Testis (tissue), 3 donors: Measurements from ENCODE around the gene CIDEB. TPM values are rescaled to one million over a fixed set of nuclear protein-coding genes. Genes with fewer than 3 reads are reported as not detected.
A peak's percentile ranks its signal among the peaks of the same experiment; 100 is the strongest.

Experiments used
- DNase-seq: peaks from one replicate; pipeline ENCODE4 v3.0.0-alpha.2; 2019
- H3K27ac ChIP-seq, 2 donors: fragments of 200-600 bp; sonication (generic); one replicate each; pipeline ENCODE4 v1.5.1; 2019
- H3K27me3 ChIP-seq: fragments of 200-600 bp; sonication (generic); one replicate; pipeline ENCODE4 v1.5.1; 2019
- H3K36me3 ChIP-seq: fragments of 200-600 bp; sonication (generic); one replicate; pipeline ENCODE4 v1.5.1; 2017; ENCODE audit warnings: low read depth; ENCODE audit errors: missing control alignments
- H3K4me1 ChIP-seq: fragments of 200-600 bp; sonication (generic); one replicate; pipeline ENCODE4 v1.5.1; 2019
- H3K4me3 ChIP-seq, 2 donors: fragments of 200-600 bp; sonication (generic); one replicate each; pipeline ENCODE4 v1.5.1; 2017 to 2019
- H3K9me3 ChIP-seq: fragments of 200-600 bp; sonication (generic); one replicate; pipeline ENCODE4 v1.5.1; 2017
- CTCF ChIP-seq, 3 experiments: fragments of 450-650 bp in 2 of 3; fragments of 200-600 bp in 1 of 3; sonication (generic) in 1 of 3; IDR thresholded peaks; one replicate each; pipeline ENCODE4 v1.5.1; 2016 to 2019; ENCODE audit warnings: antibody characterized with exemption in 3 of 3, mild to moderate bottlenecking in 2 of 3, moderate library complexity in 1 of 3
- POLR2A ChIP-seq: fragments of 450-650 bp; IDR thresholded peaks from one replicate; pipeline ENCODE4 v1.6.1; 2017; ENCODE audit warnings: antibody characterized with exemption, mild to moderate bottlenecking, moderate library complexity
- WGBS, 2 donors: methylation state at CpG; one replicate each; pipeline ENCODE4 v1.1.5; 2018; 5-methylcytosine and 5-hydroxymethylcytosine counted together
- intact Hi-C: fragments of 100-400 bp; cut with DNase I; formaldehyde crosslinking; loops from one replicate; pipeline ENCODE4 v1.15.1; 2023; ENCODE audit warnings: low total_unique reads
- polyA plus RNA-seq: library from polyadenylated mRNA; stranded (reverse); fragments of 350-450 nt; fragmentation: Illumina TruSeq; extraction: RNeasy Lipid Tissue Mini Kit (QIAGEN cat#74804); gene quantifications from one replicate; pipeline ENCODE4 v1.2.3, GENCODE V29; 2014; ENCODE audit warnings: low read depth, low replicate concordance; ENCODE audit not compliant: insufficient read depth
- total RNA-seq, 2 donors: library from RNA; depleted of rRNA; stranded (reverse); fragments of >200 nt; gene quantifications; one replicate each; pipeline ENCODE4 v1.2.3, GENCODE V29; 2016

Gene CIDEB
- total and polyA plus RNA-seq, 3 donors from 2014 or later = 3.8 to 7.0 (median 6.6) TPM

DNA sequence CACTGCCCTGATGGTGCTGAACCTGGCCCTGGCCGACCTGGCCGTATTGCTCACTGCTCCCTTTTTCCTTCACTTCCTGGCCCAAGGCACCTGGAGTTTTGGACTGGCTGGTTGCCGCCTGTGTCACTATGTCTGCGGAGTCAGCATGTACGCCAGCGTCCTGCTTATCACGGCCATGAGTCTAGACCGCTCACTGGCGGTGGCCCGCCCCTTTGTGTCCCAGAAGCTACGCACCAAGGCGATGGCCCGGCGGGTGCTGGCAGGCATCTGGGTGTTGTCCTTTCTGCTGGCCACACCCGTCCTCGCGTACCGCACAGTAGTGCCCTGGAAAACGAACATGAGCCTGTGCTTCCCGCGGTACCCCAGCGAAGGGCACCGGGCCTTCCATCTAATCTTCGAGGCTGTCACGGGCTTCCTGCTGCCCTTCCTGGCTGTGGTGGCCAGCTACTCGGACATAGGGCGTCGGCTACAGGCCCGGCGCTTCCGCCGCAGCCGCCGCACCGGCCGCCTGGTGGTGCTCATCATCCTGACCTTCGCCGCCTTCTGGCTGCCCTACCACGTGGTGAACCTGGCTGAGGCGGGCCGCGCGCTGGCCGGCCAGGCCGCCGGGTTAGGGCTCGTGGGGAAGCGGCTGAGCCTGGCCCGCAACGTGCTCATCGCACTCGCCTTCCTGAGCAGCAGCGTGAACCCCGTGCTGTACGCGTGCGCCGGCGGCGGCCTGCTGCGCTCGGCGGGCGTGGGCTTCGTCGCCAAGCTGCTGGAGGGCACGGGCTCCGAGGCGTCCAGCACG is 8.2 kb upstream of the CIDEB start:
- DNase-seq = peak; percentile 48
- Histone ChIP-seq H3K36me3 (no peaks in the 10 kb centered on the region), H3K27ac (no peak overlapping the region), H3K4me3 (peak overlapping the region in 1 of 2 donors; percentile 34), H3K27me3 (no peaks in the 10 kb centered on the region), H3K9me3 (no peaks in the 10 kb centered on the region), H3K4me1 (peaks cover 9% of the 10 kb centered on the region)
- intact Hi-C loops = no loop called here
- peak in 1 of 3 experiments; percentile 14 for TF ChIP-seq CTCF (IDR thresholded peaks at IDR 0.05)
- TF ChIP-seq POLR2A = no peak
- 39 to 50% methylated on average over 14 to 70 of the region's 70 CpGs for WGBS, 2 donors

- H3K27ac ChIP-seq = no peak overlapping the region
- H3K36me3 ChIP-seq = no peaks in the 10 kb centered on the region
- H3K27me3 ChIP-seq = no peaks in the 10 kb centered on the region
- no peak for DNase-seq
- TF ChIP-seq CTCF (IDR thresholded peaks at IDR 0.05) (no peak), POLR2A (no peak)
- H3K4me3 ChIP-seq = no peak overlapping the region
- WGBS, 2 donors = 67 to 84% methylated on average over 10 of the region's 10 CpGs
- intact Hi-C loops = no loop called here
- H3K4me1 ChIP-seq = peaks cover 12% of the 10 kb centered on the region
- no peaks in the 10 kb centered on the region for H3K9me3 ChIP-seq
These were observed 7.5 kb upstream of the CIDEB start for GRCh38 chr14:24315243-24315806.

- Histone ChIP-seq H3K4me1 (peaks cover 18% of the 10 kb centered on the region), H3K27ac (no peak overlapping the region), H3K4me3 (no peak overlapping the region), H3K9me3 (no peaks in the 10 kb centered on the region), H3K36me3 (no peaks in the 10 kb centered on the region), H3K27me3 (no peaks in the 10 kb centered on the region)
- no peak for DNase-seq
- TF ChIP-seq CTCF (IDR thresholded peaks at IDR 0.05) (no peak), POLR2A (no peak)
- intact Hi-C loops = no loop called here
- 76 to 80% methylated on average over 5 of the region's 5 CpGs for WGBS, 2 donors
These were observed 6.8 kb upstream of the CIDEB start for GRCh38 chr14:24314377-24315193.

- Histone ChIP-seq H3K36me3 (no peaks in the 10 kb centered on the region), H3K27ac (no peak overlapping the region), H3K9me3 (no peaks in the 10 kb centered on the region), H3K4me1 (peaks cover 18% of the 10 kb centered on the region), H3K4me3 (no peak overlapping the region), H3K27me3 (no peaks in the 10 kb centered on the region)
- WGBS, 2 donors = 77 to 81% methylated on average over 2 of the region's 2 CpGs
- intact Hi-C loops = no loop called here
- DNase-seq = no peak
- TF ChIP-seq CTCF (IDR thresholded peaks at IDR 0.05) = no peak
- TF ChIP-seq POLR2A = no peak
These were observed 6.1 kb upstream of the CIDEB start for GRCh38 chr14:24313913-24314312.
